Endothelial cell of umbilical vein (primary cell): ENCODE results near the gene BCL3. TPM values are rescaled to one million over a fixed set of nuclear protein-coding genes. Genes with fewer than 3 reads are reported as not detected.

Experiments used
- BruUV-seq: library from RNA; stranded (reverse); fragments of 400-500 nt; replicated peaks from 2 replicates; lab custom pipeline; 2021; lab: Mats Ljungman, UMichigan
- CTCF ChIA-PET: fragments of 300-600, 350-600 bp; sonication (Branson Sonifier 250); formaldehyde crosslinking; loops from one replicate; lab custom pipeline; 2021; ENCODE audit warnings: antibody characterized with exemption, inconsistent platforms; lab: Charles Lee
- POLR2A ChIA-PET: fragments of 300-600, 350-600 bp; sonication (Branson Sonifier 250); formaldehyde crosslinking; loops from one replicate; lab custom pipeline; 2021; ENCODE audit warnings: antibody characterized with exemption, inconsistent platforms; lab: Charles Lee
- DNase-seq: peaks from one replicate; pipeline ENCODE4 v3.0.0-alpha.2; 2011; ENCODE audit warnings: low read depth, low spot score
- FAIRE-seq: peaks from 2 replicates; lab custom pipeline; 2011; peaks lifted over from hg19 to GRCh38; lab: Jason Lieb, UNC
- H2AFZ ChIP-seq: 2 replicates; pipeline ENCODE4 v1.6.0; 2012; ENCODE audit warnings: low read depth, low read length, control low read depth, inconsistent platforms
- H3K27ac ChIP-seq: 2 replicates; pipeline ENCODE4 v1.5.1; 2011; ENCODE audit warnings: low read depth, mild to moderate bottlenecking, control low read depth, low read length, moderate library complexity; ENCODE audit not compliant: insufficient read depth
- H3K27me3 ChIP-seq, 2 experiments: 2 replicates each; pipeline versions ENCODE4 v1.6.0 to v1.6.1; 2011; ENCODE audit warnings: low read length in 2 of 2, mixed read lengths in 1 of 2; ENCODE audit not compliant: control insufficient read depth in 2 of 2, insufficient read depth in 2 of 2
- H3K36me3 ChIP-seq, 2 experiments: 2 replicates in 1 of 2; 3 replicates in 1 of 2; pipeline ENCODE4 v1.5.1; 2011; ENCODE audit warnings: low read length in 2 of 2, mild to moderate bottlenecking in 1 of 2, moderate library complexity in 1 of 2; ENCODE audit not compliant: control insufficient read depth in 2 of 2, insufficient read depth in 2 of 2; ENCODE audit errors: extremely low read depth in 1 of 2
- H3K4me1 ChIP-seq: 3 replicates; pipeline ENCODE4 v1.5.1; 2011; ENCODE audit warnings: mild to moderate bottlenecking, low read length; ENCODE audit not compliant: control insufficient read depth, insufficient read depth; ENCODE audit errors: extremely low read depth
- H3K4me2 ChIP-seq: 2 replicates; pipeline ENCODE4 v1.6.1; 2011; ENCODE audit warnings: low read length, control low read depth, mixed read lengths; ENCODE audit not compliant: insufficient read depth
- H3K4me3 ChIP-seq, 3 experiments: fragments of 200-600 bp in 1 of 3; sonication (generic), shearing (Covaris generic) in 1 of 3; replicated peaks in 1 of 3; 2 replicates each; pipeline ENCODE4 v1.5.1; 2011 to 2016; ENCODE audit warnings: control low read depth in 3 of 3, low read length in 3 of 3, mild to moderate bottlenecking in 2 of 3, inconsistent platforms in 1 of 3, low read depth in 1 of 3, moderate library complexity in 1 of 3; ENCODE audit not compliant: insufficient read depth in 1 of 3
- H3K79me2 ChIP-seq: 2 replicates; pipeline ENCODE4 v1.6.0; 2012; ENCODE audit warnings: low read length, inconsistent platforms; ENCODE audit not compliant: control insufficient read depth, insufficient read depth
- H3K9ac ChIP-seq: replicated peaks from 2 replicates; pipeline ENCODE3; 2011; ENCODE audit warnings: low read length, control low read depth; ENCODE audit not compliant: insufficient read depth; ENCODE audit errors: extremely low read depth
- H3K9me1 ChIP-seq: replicated peaks from 3 replicates; pipeline ENCODE4 v1.6.0; 2011; ENCODE audit warnings: mild to moderate bottlenecking, low read length; ENCODE audit not compliant: control insufficient read depth, insufficient read depth; ENCODE audit errors: extremely low read depth
- H3K9me3 ChIP-seq: replicated peaks from 2 replicates; pipeline ENCODE4 v1.5.1; 2012; ENCODE audit warnings: low read length, inconsistent platforms; ENCODE audit not compliant: control insufficient read depth, insufficient read depth
- H4K20me1 ChIP-seq: replicated peaks from 2 replicates; pipeline ENCODE3; 2011; ENCODE audit warnings: mild to moderate bottlenecking, low read length; ENCODE audit not compliant: control insufficient read depth, insufficient read depth; ENCODE audit errors: extremely low read depth
- CTCF ChIP-seq, 2 donors: IDR thresholded peaks; 1 replicate in 1 of 2; 2 replicates in 1 of 2; pipeline ENCODE4 v1.5.1; 2011; ENCODE audit warnings: low read length in 2 of 2, mild to moderate bottlenecking in 2 of 2, moderate library complexity in 2 of 2, control low read depth in 1 of 2, inconsistent platforms in 1 of 2, low read depth in 1 of 2; ENCODE audit not compliant: insufficient read depth in 1 of 2; ENCODE audit errors: extremely low read depth in 1 of 2
- EZH2 ChIP-seq: IDR thresholded peaks from 2 replicates; pipeline ENCODE4 v1.6.1; 2012; ENCODE audit warnings: borderline replicate concordance, low read depth, mild to moderate bottlenecking, moderate library complexity, low read length, inconsistent platforms; ENCODE audit not compliant: severe bottlenecking
- FOS ChIP-seq: IDR thresholded peaks from 2 replicates; pipeline ENCODE4 v1.6.1; 2011; ENCODE audit warnings: mild to moderate bottlenecking, low read length, moderate library complexity, borderline replicate concordance; ENCODE audit not compliant: insufficient read depth
- GATA2 ChIP-seq: IDR thresholded peaks from 2 replicates; pipeline ENCODE4 v1.7.0; 2011; ENCODE audit warnings: low read depth, mild to moderate bottlenecking, moderate library complexity, mixed read lengths, low read length; ENCODE audit not compliant: insufficient read length, insufficient read depth
- JUN ChIP-seq: IDR thresholded peaks from 2 replicates; pipeline ENCODE4 v1.6.1; 2011; ENCODE audit warnings: borderline replicate concordance, low read depth; ENCODE audit not compliant: insufficient read length, insufficient read depth
- MAX ChIP-seq: IDR thresholded peaks from 2 replicates; pipeline ENCODE4 v1.6.1; 2011; ENCODE audit not compliant: insufficient read depth, insufficient read length
- MYC ChIP-seq: IDR thresholded peaks from one replicate; pipeline ENCODE4 v1.6.1; 2011; ENCODE audit warnings: mild to moderate bottlenecking, low read depth, low read length
- POLR2A ChIP-seq: IDR thresholded peaks from 2 replicates; pipeline ENCODE4 v1.6.1; 2012; ENCODE audit warnings: low read depth, mild to moderate bottlenecking, control low read depth, low read length
- POLR2AphosphoS5 ChIP-seq: IDR thresholded peaks from 2 replicates; pipeline ENCODE4 v1.6.1; 2012; ENCODE audit warnings: low read depth, mild to moderate bottlenecking, control low read depth, low read length, moderate library complexity; ENCODE audit not compliant: insufficient read depth
- dilution Hi-C: fragments of 300-500 bp; cut with MboI; formaldehyde crosslinking; loops from one replicate; pipeline ENCODE4 v1.15.0; 2019; ENCODE audit warnings: low sequenced_read_pairs; ENCODE audit not compliant: extremely low pct_ligation_motif_present
- intact Hi-C: fragments of 100-400 bp; cut with micrococcal nuclease; formaldehyde crosslinking; loops from one replicate; pipeline ENCODE4 v1.10.0; 2022
- polyA plus RNA-seq, 4 experiments: library from polyadenylated mRNA; depleted of rRNA in 3 of 4; stranded (reverse) in 3 of 4; unstranded in 1 of 4; fragments of >200 nt; gene quantifications; 2 replicates each; pipeline versions ENCODE4 v1.2.1 to v1.2.3, GENCODE V29; 2011 to 2012; ENCODE audit warnings: missing spikeins in 1 of 4
- total RNA-seq: library from RNA; stranded (reverse); gene quantifications from 2 replicates; pipeline ENCODE4 v1.2.3, GENCODE V29; 2021

The BCL3 gene
- total and polyA plus RNA-seq, 2 donors (not counting 3 experiments of a cell fraction or from before 2014, with no cell fraction given) = 11.0 to 26.9 TPM

- Histone ChIP-seq H2AFZ (no peak overlapping the region), H3K9ac (no peak overlapping the region), H3K36me3 (peaks cover 0 to 18% of the 10 kb centered on the region in 2 experiments), H3K9me3 (no peaks in the 10 kb centered on the region), H3K27me3 (no peaks in the 10 kb centered on the region), H3K4me2 (no peak overlapping the region), H3K27ac (no peak overlapping the region), H3K9me1 (no peaks in the 10 kb centered on the region), H3K79me2 (peaks cover 13% of the 10 kb centered on the region), H3K4me1 (peaks cover 37% of the 10 kb centered on the region), H4K20me1 (no peaks in the 10 kb centered on the region), H3K4me3 (no peak overlapping the region)
- intact Hi-C loops = loop anchor here (5.0 kb wide), 1 partner anchor 68 kb away; no protein-coding TSS in a partner anchor
- ChIA-PET POLR2A (no interaction called here), CTCF (interaction anchor here (4.4 to 4.9 kb wide), 2 partner anchors 16 to 31 kb away, joined by 44 to 71 read pairs; no protein-coding TSS in a partner anchor)
- DNase-seq (no peak), FAIRE-seq (no peak)
- dilution Hi-C loops = no loop called here
- BruUV-seq = no TSS peak
- no peak for TF ChIP-seq GATA2
- no peak for TF ChIP-seq MYC
- TF ChIP-seq POLR2AphosphoS5 = no peak
- no peak for TF ChIP-seq MAX
- no peak for TF ChIP-seq JUN
- no peak for TF ChIP-seq CTCF (IDR thresholded peaks at IDR 0.05; ENCODE audit: extremely low read depth in 1 of 2, insufficient read depth in 1 of 2, low read depth in 1 of 2, low read length in 2 of 2)
- TF ChIP-seq FOS = no peak
- TF ChIP-seq EZH2 = no peak
- no peak for TF ChIP-seq POLR2A
Measured at GRCh38 chr19:44755219-44755618, 6.7 kb downstream of the BCL3 start.
